ENCODE data around the gene PHACTR2. TPM values are rescaled to one million over a fixed set of nuclear protein-coding genes. Genes with fewer than 3 reads are reported as not detected.

Gene PHACTR2
- total RNA-seq, 1 donor from 2014 or later, result 133 TPM

- DNase-seq (ENCODE audit: extremely low read depth, low read depth, low spot score), result no peak
These were observed 3.0 kb upstream of the PHACTR2 start for GRCh38 chr6:143674483-143675381.

DNA sequence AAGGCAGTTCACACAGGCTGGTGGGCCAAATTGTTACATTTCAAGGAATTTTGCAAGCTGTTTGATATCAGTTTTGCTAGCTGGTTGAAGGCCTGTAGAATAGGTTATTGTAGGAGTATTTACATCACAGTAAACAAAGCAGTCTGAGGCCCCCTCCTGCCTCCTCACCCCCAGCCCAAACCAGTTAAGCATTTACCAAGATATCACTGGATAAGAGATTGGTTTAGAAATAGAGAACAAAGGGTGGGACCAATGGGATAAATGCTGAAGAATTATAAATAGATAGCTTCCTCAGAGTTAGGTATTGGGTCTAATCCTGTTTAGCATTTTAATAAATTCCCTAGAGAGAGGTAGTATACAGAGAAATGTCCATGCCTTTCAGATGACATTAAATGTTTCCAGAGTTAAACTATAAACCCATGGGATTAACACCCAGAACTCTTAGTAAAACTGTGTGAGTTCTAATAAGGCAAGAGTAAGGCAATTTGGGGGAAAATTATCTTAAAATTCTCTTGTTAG, 2.3 kb upstream of the PHACTR2 start:
- no peak for DNase-seq (ENCODE audit: extremely low read depth, low read depth, low spot score)

DNA sequence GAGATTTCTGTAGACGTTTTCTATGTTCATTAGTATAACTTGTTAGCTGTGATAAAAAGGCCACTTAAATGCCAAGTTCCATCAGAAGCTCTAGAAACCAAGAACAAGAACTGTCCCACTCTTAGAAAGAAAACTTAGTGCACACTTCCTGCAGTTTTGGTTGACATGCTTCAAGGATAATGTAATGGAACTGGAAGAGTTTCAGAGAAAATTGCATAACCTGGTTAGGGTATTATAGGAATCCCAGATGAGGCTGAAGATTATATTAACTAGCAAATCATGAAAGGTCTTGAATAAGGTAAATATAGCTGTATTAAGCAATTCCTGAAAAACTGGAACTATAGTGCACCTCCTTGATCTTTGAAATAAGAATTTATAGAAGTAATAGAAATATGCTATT, 1.8 kb upstream of the PHACTR2 start:
- DNase-seq (ENCODE audit: extremely low read depth, low read depth, low spot score), result no peak

- DNase-seq (ENCODE audit: extremely low read depth, low read depth, low spot score), result no peak
These were observed 1.2 kb upstream of the PHACTR2 start for GRCh38 chr6:143676437-143677045.

GRCh38 chr6:143677577-143677890, 231 bp upstream of the PHACTR2 start:
- no peak for DNase-seq (ENCODE audit: extremely low read depth, low read depth, low spot score)

DNA sequence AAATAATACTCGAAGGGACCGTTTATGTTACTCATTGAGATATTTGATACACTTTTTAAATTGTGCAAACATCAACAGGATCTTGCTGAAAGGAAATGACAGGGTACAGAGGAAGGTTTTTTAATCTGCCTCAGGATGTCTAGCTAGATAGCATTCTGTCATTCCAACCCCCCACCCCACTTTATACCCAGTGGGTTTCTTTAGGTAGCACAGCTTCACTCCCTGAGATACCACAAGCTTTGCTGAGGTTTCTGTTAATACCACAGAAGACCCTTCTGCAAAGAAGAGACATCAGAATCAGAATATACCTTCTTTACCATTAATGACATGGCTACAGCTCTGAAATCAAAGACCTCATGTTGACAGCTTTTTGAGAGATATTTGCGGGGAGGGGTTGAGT, 1.3 kb downstream of the PHACTR2 start:
- no peak for DNase-seq (ENCODE audit: extremely low read depth, low read depth, low spot score)

DNA sequence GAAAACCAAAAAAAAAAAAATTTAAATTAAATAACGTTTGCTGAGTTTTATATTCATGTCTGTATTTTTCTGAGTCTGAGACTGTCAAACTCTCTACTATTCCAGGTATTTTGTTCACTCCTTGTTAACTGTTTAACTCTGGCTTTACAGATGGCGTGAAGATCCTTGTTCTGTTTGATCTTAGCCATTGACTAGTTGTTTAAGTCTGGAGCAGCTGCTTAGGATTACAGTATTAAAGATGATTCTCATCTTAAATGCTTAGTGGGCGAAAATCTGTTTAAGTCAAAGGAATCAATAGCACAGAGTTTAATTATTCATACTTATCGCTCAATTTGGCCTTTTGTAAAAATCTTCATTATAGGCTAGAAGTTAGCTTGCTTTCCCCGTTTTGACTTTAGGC, 2.4 kb downstream of the PHACTR2 start:
- no peak for DNase-seq (ENCODE audit: extremely low read depth, low read depth, low spot score)

- no peak for DNase-seq (ENCODE audit: extremely low read depth, low read depth, low spot score)
These were observed 5.0 kb downstream of the PHACTR2 start for GRCh38 chr6:143682805-143683204.

GRCh38 chr6:143684486-143684885, 6.7 kb downstream of the PHACTR2 start:
- DNase-seq (ENCODE audit: extremely low read depth, low read depth, low spot score), result no peak

- DNase-seq (ENCODE audit: extremely low read depth, low read depth, low spot score), result no peak
These were observed 7.9 kb downstream of the PHACTR2 start for GRCh38 chr6:143685653-143686052.

DNA sequence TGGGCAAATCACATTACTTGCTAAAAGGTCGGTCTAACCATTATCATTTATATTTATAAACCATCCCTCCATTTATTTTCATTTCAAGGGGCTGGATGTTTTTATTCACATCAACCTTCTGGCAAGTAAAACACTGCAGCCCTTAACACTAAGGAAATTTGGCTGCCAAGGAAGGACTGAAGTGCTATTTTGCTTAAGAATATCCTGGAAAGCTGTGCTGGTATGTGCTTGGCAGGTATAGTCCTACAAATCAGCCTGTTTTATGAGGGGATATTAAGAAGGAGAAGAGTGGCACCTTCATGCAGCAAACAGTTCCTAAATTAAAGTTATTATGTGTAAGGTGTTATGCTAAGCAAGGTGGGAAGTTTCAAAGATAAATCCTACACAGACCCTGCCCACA, 9.8 kb downstream of the PHACTR2 start:
- no peak for DNase-seq (ENCODE audit: extremely low read depth, low read depth, low spot score)

- no peak for DNase-seq (ENCODE audit: extremely low read depth, low read depth, low spot score)
These were observed 10.9 kb downstream of the PHACTR2 start for GRCh38 chr6:143688681-143689080.

DNA sequence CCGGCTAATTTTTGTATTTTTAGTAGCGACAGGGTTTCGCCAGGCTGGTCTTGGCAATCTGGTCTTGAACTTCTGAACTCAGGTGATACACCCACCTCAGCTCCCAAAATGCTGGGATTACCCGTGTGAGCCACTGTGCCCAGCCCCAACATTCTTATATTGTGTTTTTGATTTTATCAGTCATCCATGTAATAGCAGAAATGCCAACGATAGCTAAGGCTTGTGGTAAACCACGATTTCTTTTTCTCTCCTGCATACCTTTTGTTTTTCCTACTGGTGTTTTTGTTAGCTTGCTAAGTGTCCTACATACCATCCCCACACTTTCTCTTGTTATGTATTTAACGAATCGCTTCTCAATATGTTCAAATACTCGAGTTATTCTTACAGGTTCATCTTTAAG, 12.1 kb downstream of the PHACTR2 start:
- DNase-seq (ENCODE audit: extremely low read depth, low read depth, low spot score), result no peak

GRCh38 chr6:143691155-143691554, 13.4 kb downstream of the PHACTR2 start:
- DNase-seq (ENCODE audit: extremely low read depth, low read depth, low spot score), result no peak

DNA sequence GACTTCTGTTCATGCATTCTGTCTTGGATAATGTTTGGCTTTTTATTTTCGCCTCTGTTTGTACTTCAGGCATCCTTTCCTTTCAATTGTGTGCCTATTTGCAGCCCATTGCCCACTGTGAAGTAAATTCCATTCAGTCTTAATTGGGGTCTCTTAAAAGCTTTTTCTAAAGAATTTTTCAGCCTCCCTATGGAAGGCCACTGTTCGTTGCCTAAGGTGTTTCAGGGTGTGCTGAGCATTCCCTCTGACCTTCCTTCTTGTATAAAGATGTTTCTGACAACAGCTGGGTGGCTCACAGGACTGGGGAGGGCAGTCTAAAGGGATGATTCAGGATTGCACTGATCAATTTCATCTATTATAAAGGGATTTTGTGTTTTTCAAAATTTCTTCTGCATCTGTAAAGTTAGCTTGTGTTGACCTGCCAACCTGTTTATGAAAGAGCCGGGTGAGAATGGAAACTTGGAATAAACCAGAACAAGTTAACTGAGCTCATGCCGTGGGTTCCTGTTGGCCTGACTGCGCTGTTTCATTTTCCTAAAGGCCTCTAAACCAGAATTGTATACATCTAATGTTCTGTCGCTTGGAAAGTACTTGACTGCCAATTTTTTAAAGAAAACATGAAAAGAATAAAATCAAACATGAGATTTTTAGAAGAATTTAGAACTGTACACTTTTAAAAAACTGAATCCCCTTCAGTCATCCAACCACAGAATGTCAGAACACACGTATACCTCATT, 14.3 kb downstream of the PHACTR2 start:
- DNase-seq (ENCODE audit: extremely low read depth, low read depth, low spot score), result no peak

DNA sequence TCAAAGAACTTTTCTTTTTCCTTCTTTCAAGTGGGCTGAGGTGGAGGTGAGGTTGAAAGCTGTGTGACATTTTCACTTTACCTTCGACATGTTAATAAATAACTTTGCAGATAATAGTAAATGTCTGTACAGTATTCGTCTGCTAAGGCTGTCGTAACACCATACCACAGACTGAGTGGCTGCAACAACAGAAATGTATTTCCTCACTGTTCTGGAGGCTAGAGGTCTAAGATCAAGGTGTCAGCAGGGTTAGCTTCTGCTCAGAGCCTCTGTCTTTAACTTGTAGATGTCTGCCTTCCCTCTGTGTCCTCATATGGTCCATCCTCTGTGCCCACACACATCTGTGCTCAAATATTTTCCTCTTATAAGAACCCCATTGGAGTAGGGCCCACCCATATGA, 14.9 kb downstream of the PHACTR2 start:
- DNase-seq (ENCODE audit: extremely low read depth, low read depth, low spot score), result no peak

GRCh38 chr6:143694013-143694412, 16.2 kb downstream of the PHACTR2 start:
- no peak for DNase-seq (ENCODE audit: extremely low read depth, low read depth, low spot score)

DNA sequence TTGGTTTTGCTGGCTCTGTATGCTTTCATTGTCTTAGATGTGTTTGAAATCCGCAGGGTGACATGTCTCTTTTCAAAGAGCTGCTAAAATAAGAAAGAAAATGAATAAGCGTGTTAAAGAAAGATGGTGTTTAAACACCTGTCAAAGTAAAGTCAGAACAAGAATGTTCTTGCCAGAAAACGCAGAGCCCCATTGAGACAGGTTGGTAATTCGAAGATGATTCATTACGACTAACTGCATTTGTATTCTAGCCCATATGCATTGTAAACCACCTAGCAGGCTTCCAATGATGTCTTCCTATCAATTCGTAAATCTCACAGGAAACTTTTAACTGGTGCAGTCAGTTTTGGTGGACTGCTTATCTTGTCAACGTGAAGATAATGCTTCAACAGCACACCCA, 16.8 kb downstream of the PHACTR2 start:
- no peak for DNase-seq (ENCODE audit: extremely low read depth, low read depth, low spot score)

GRCh38 chr6:143695130-143695968, 17.6 kb downstream of the PHACTR2 start:
- no peak for DNase-seq (ENCODE audit: extremely low read depth, low read depth, low spot score)

GRCh38 chr6:143695969-143696663, 18.4 kb downstream of the PHACTR2 start:
- no peak for DNase-seq (ENCODE audit: extremely low read depth, low read depth, low spot score)
